Measurements from ENCODE around the gene DLG2.

DNA sequence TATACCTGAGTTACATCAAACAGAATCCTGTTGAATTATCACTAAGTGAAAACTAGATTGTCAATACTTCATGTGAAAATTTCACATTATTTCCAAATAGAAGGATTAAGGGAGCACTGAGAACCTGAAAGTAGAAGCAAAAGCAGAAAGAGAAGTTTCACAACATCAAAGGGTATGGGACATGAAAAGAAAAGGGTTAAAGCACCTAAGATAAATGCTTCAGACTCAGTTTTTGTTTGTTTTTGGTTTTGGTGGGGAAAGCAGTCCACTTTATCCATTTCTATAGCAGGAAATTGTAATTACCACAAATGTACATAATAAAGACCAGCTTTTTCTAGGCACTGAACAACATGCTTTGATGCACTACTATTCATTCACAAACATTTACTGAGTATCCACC lies 1271.2 kb downstream of the DLG2 start:
- TF ChIP-seq POLR2A (IDR thresholded peaks at IDR 0.05; ENCODE audit: low read depth, low read length), result no peak
- TF ChIP-seq CHD1 (IDR thresholded peaks at IDR 0.05; ENCODE audit: low read depth, low read length), result no peak
- no peak for TF ChIP-seq CTCF (conservative IDR thresholded peaks at IDR 0.05; ENCODE audit: low read depth, low read length)
- no peak for TF ChIP-seq RAD21 (IDR thresholded peaks at IDR 0.05; ENCODE audit: low read length)
- no peak for TF ChIP-seq SMC3 (IDR thresholded peaks at IDR 0.05; ENCODE audit: low read depth, low read length)
- TF ChIP-seq MAFK (IDR thresholded peaks at IDR 0.05; ENCODE audit: low read depth, low read length), result no peak
- no peak for TF ChIP-seq RFX5 (IDR thresholded peaks at IDR 0.05; ENCODE audit: low read depth, low read length)

All from IMR-90 (cell line).